ENCODE measurements around the gene ERF.

The ERF gene

GRCh38 chr19:42275517-42275916 is 20.6 kb upstream of the ERF start:
- H3K4me3 ChIP-seq (ENCODE audit: control insufficient read depth, low read depth, low read length) = no peak overlapping the region
- no peak for TF ChIP-seq CTCF (conservative IDR thresholded peaks at IDR 0.05; ENCODE audit: control insufficient read depth, insufficient read depth, low read depth, low read length)
- no peak for DNase-seq (ENCODE audit: low read depth)

GRCh38 chr19:42275103-42275502 is 20.2 kb upstream of the ERF start:
- H3K4me3 ChIP-seq (ENCODE audit: control insufficient read depth, low read depth, low read length) = no peak overlapping the region
- TF ChIP-seq CTCF (conservative IDR thresholded peaks at IDR 0.05; ENCODE audit: control insufficient read depth, insufficient read depth, low read depth, low read length) = no peak
- DNase-seq (ENCODE audit: low read depth) = no peak

GRCh38 chr19:42274065-42274682 is 19.2 kb upstream of the ERF start:
- no peak for TF ChIP-seq CTCF (conservative IDR thresholded peaks at IDR 0.05; ENCODE audit: control insufficient read depth, insufficient read depth, low read depth, low read length)
- no peak for DNase-seq (ENCODE audit: low read depth)
- H3K4me3 ChIP-seq (ENCODE audit: control insufficient read depth, low read depth, low read length) = no peak overlapping the region

GRCh38 chr19:42273407-42274064 is 18.6 kb upstream of the ERF start:
- H3K4me3 ChIP-seq (ENCODE audit: control insufficient read depth, low read depth, low read length) = no peak overlapping the region
- TF ChIP-seq CTCF (conservative IDR thresholded peaks at IDR 0.05; ENCODE audit: control insufficient read depth, insufficient read depth, low read depth, low read length) = no peak
- no peak for DNase-seq (ENCODE audit: low read depth)

- no peak for DNase-seq (ENCODE audit: low read depth)
- TF ChIP-seq CTCF (conservative IDR thresholded peaks at IDR 0.05; ENCODE audit: control insufficient read depth, insufficient read depth, low read depth, low read length) = no peak
- no peak overlapping the region for H3K4me3 ChIP-seq (ENCODE audit: control insufficient read depth, low read depth, low read length)
Observed at GRCh38 chr19:42272989-42273406, 18.1 kb upstream of the ERF start.

GRCh38 chr19:42272535-42272897 is 17.6 kb upstream of the ERF start:
- no peak overlapping the region for H3K4me3 ChIP-seq (ENCODE audit: control insufficient read depth, low read depth, low read length)
- no peak for TF ChIP-seq CTCF (conservative IDR thresholded peaks at IDR 0.05; ENCODE audit: control insufficient read depth, insufficient read depth, low read depth, low read length)
- DNase-seq (ENCODE audit: low read depth) = no peak

Measured in fibroblast of mammary gland (primary cell).